Esophagus squamous epithelium (tissue), 4 donors: ENCODE results near the gene COA7.
A peak's percentile ranks its signal among the peaks of the same experiment; 100 is the strongest.

Experiments
- POLR2A ChIP-seq, 4 donors: fragments of 450-650 bp; IDR thresholded peaks; one replicate each; pipeline ENCODE4 v1.6.1; 2017; ENCODE audit warnings: antibody characterized with exemption in 4 of 4, mild to moderate bottlenecking in 4 of 4, moderate library complexity in 3 of 4
- TF ChIP-seq, protein P1 (sequence below), 6 experiments: fragments of 450-650 bp in 4 of 6; fragments of 200-600 bp in 2 of 6; sonication (generic) in 2 of 6; IDR thresholded peaks; one replicate each; pipeline ENCODE4 v1.5.1; 2016 to 2019; ENCODE audit warnings: antibody characterized with exemption in 6 of 6, mild to moderate bottlenecking in 4 of 6, moderate library complexity in 4 of 6

DNA sequence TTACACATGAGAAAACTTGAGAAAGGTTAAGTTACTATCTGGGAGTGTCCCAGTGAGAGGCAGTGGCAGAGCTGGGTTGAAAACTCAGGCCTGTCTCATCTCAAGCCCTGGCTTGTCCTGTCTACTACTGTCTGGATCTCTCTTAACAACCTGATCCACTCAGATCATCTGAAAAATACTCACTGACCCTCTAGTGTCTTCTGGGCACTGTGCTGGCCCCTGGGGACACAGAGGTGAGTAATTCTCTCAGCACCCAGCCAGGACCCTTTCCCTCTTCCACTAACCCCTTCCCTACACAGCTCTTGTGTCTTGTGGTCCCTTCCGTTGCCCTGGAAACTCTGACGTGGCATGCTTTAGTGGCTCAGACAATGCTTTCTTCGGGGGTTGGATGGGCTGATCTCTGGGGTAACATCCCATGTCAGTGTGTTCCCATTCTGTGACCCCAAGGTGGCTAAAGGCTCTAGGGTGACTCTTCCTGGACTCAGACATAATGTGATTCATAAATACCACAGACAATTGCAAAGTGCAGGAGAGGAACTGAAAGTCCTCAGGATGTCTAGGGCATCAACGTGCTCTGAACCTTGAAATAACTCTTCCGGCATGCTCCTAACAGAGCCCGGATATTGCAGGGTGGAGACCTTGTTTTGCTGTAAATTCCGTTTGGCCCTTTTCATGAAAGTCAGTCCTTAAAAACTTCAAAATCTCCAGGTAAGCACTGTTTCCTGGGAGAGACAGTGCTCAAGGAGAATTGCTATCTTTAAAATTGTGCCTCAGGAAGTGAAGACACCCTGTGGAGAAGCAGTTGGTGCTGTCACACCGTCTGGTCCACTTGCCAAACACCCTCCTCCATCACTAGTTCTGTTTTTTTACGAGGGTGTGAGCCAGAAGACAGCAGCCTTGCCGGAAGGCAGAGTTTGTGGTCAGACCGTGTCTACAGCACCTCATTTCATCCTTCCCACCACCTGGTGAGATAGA, 61.1 kb downstream of the COA7 start:
- TF ChIP-seq, protein P1, sequence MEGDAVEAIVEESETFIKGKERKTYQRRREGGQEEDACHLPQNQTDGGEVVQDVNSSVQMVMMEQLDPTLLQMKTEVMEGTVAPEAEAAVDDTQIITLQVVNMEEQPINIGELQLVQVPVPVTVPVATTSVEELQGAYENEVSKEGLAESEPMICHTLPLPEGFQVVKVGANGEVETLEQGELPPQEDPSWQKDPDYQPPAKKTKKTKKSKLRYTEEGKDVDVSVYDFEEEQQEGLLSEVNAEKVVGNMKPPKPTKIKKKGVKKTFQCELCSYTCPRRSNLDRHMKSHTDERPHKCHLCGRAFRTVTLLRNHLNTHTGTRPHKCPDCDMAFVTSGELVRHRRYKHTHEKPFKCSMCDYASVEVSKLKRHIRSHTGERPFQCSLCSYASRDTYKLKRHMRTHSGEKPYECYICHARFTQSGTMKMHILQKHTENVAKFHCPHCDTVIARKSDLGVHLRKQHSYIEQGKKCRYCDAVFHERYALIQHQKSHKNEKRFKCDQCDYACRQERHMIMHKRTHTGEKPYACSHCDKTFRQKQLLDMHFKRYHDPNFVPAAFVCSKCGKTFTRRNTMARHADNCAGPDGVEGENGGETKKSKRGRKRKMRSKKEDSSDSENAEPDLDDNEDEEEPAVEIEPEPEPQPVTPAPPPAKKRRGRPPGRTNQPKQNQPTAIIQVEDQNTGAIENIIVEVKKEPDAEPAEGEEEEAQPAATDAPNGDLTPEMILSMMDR (IDR thresholded peaks at IDR 0.05), result no peak
- TF ChIP-seq POLR2A (IDR thresholded peaks at IDR 0.05), result peak in 1 of 4 donors; percentile 27
